GM12878 (cell line): ENCODE results near the gene DGKI. TPM values are rescaled to one million over a fixed set of nuclear protein-coding genes. Genes with fewer than 3 reads are reported as not detected.

ENCODE experiments used
- CBX5 ChIP-seq: sonication (generic); IDR thresholded peaks from 2 replicates; pipeline ENCODE4 v1.6.1; 2016; ENCODE audit warnings: low read depth, moderate library complexity, mild to moderate bottlenecking, inconsistent platforms
- CHD2 ChIP-seq: IDR thresholded peaks from 2 replicates; pipeline ENCODE4 v1.6.1; 2011; ENCODE audit warnings: low read depth, low read length, improper control_type of control experiment, borderline replicate concordance
- CREB1 ChIP-seq: IDR thresholded peaks from 2 replicates; pipeline ENCODE4 v1.6.1; 2012; ENCODE audit warnings: low read depth, mild to moderate bottlenecking, inconsistent platforms
- EGR1 ChIP-seq, 2 experiments: IDR thresholded peaks; 1 replicate in 1 of 2; 2 replicates in 1 of 2; pipeline ENCODE4 v1.6.1; 2011 to 2012; ENCODE audit warnings: low read depth in 2 of 2, low read length in 2 of 2, borderline replicate concordance in 1 of 2, mild to moderate bottlenecking in 1 of 2, moderate library complexity in 1 of 2
- HSF1 ChIP-seq: fragments of 150-350 bp; IDR thresholded peaks from 2 replicates; pipeline ENCODE4 v1.6.1; 2014; ENCODE audit warnings: mild to moderate bottlenecking, low read depth, low read length
- JUNB ChIP-seq: IDR thresholded peaks from 2 replicates; pipeline ENCODE4 v1.6.1; 2016; ENCODE audit warnings: antibody characterized with exemption, mild to moderate bottlenecking
- KDM1A ChIP-seq: fragments of 200-600 bp; sonication (generic); IDR thresholded peaks from 2 replicates; pipeline ENCODE4 v1.6.1; 2016; ENCODE audit warnings: borderline replicate concordance
- NFIC ChIP-seq: IDR thresholded peaks from 2 replicates; pipeline ENCODE4 v1.6.1; 2012; ENCODE audit warnings: low read depth, mild to moderate bottlenecking, inconsistent platforms, low read length, moderate library complexity
- NFYA ChIP-seq: IDR thresholded peaks from 2 replicates; pipeline ENCODE4 v1.6.1; 2011; ENCODE audit warnings: low read depth, mild to moderate bottlenecking, low read length, improper control_type of control experiment, borderline replicate concordance
- PAX5 ChIP-seq: IDR thresholded peaks from 2 replicates; pipeline ENCODE4 v1.6.1; 2011; ENCODE audit warnings: low read depth, low read length, borderline replicate concordance
- PAX8 ChIP-seq: fragments of 450-650 bp; IDR thresholded peaks from 2 replicates; pipeline ENCODE4 v1.6.1; 2017; ENCODE audit warnings: mild to moderate bottlenecking, moderate library complexity
- TAF1 ChIP-seq: IDR thresholded peaks from 2 replicates; pipeline ENCODE4 v1.6.1; 2011; ENCODE audit warnings: mild to moderate bottlenecking, low read depth, low read length, borderline replicate concordance
- TCF3 ChIP-seq: IDR thresholded peaks from 2 replicates; pipeline ENCODE4 v1.6.1; 2012; ENCODE audit warnings: low read depth, mild to moderate bottlenecking, low read length, borderline replicate concordance; ENCODE audit not compliant: insufficient read depth
- USF2 ChIP-seq: IDR thresholded peaks from 2 replicates; pipeline ENCODE4 v1.6.1; 2011; ENCODE audit warnings: low read depth, low read length, improper control_type of control experiment, borderline replicate concordance
- YY1 ChIP-seq: IDR thresholded peaks from 2 replicates; pipeline ENCODE4 v1.6.1; 2011; ENCODE audit warnings: low read depth, mild to moderate bottlenecking, low read length
- ZBTB4 ChIP-seq: fragments of 450-650 bp; formaldehyde crosslinking; IDR thresholded peaks from 2 replicates; pipeline ENCODE4 v1.4.0; 2022; ENCODE audit warnings: mild to moderate bottlenecking, moderate library complexity
- ZNF24 ChIP-seq: fragments of 450-650 bp; IDR thresholded peaks from 2 replicates; pipeline ENCODE4 v1.6.1; 2017; ENCODE audit warnings: antibody characterized with exemption, mild to moderate bottlenecking
- ZNF687 ChIP-seq: fragments of 450-650 bp; IDR thresholded peaks from 2 replicates; pipeline ENCODE4 v1.6.1; 2017; ENCODE audit warnings: mild to moderate bottlenecking, moderate library complexity
- ZZZ3 ChIP-seq: IDR thresholded peaks from 2 replicates; pipeline ENCODE4 v1.6.1; 2011; ENCODE audit warnings: low read depth; ENCODE audit not compliant: control insufficient read depth, insufficient read length
- polyA plus RNA-seq, 11 experiments: library from polyadenylated mRNA; depleted of rRNA in 4 of 11; unstranded in 6 of 11; stranded (reverse) in 5 of 11; fragments of >200 nt; fragmentation: Nextera tagmentation in 4 of 11; fragmentation: Illumina TruSeq in 1 of 11; extraction: Ambion mirVana in 4 of 11; extraction: Trizol in 1 of 11; gene quantifications; 1 replicate in 1 of 11; 2 replicates in 10 of 11; pipeline versions ENCODE4 v1.2.1 to v1.2.3, GENCODE V29; 2011 to 2016; ENCODE audit warnings: inconsistent platforms in 2 of 11, missing spikeins in 2 of 11, low read depth in 1 of 11
- total RNA-seq, 4 experiments: library from RNA; depleted of rRNA in 3 of 4; stranded (reverse); fragments of >200 nt in 3 of 4; fragmentation: Illumina TruSeq in 1 of 4; extraction: Trizol in 1 of 4; gene quantifications; 2 replicates each; pipeline versions ENCODE4 v1.2.1 to v1.2.3, GENCODE V29; 2013 to 2021

The DGKI gene
- total and polyA plus RNA-seq, 10 of the 15 experiments (the other 5 are each of a cell fraction or from before 2014, with no cell fraction given), result 10.4 to 37.1 (median 22.1) TPM

GRCh38 chr7:137774793-137775201 is 72.0 kb downstream of the DGKI start (continued):
- TF ChIP-seq ZNF687, result no peak
- no peak for TF ChIP-seq CHD2
- no peak for TF ChIP-seq PAX5
- TF ChIP-seq TCF3, result no peak
- TF ChIP-seq YY1, result no peak
- no peak for TF ChIP-seq HSF1
- TF ChIP-seq ZNF24, result no peak
- TF ChIP-seq CBX5, result no peak
- no peak for TF ChIP-seq ZZZ3
- no peak for TF ChIP-seq EGR1 (IDR thresholded peaks at IDR 0.05; ENCODE audit: borderline replicate concordance in 1 of 2, low read depth in 2 of 2, low read length in 2 of 2)
- 0 out of 2 replicates have a peak, but pooled peaks have one; percentile 44 for TF ChIP-seq NFIC
- no peak for TF ChIP-seq KDM1A
- no peak for TF ChIP-seq TAF1
- no peak for TF ChIP-seq USF2
- peak; percentile 35; the same call in 1 of the 2 replicates for TF ChIP-seq CREB1
- TF ChIP-seq NFYA, result no peak
- TF ChIP-seq PAX8, result no peak
- TF ChIP-seq ZBTB4, result no peak
- peak; percentile 55 for TF ChIP-seq JUNB
